Fibroblast of pulmonary artery (primary cell): Measurements from ENCODE around the gene EIF4B.

Experiments used
- DNase-seq: peaks from one replicate; pipeline ENCODE4 v3.0.0-alpha.2; 2010; ENCODE audit warnings: low read depth
- H3K4me3 ChIP-seq: replicated peaks from 2 replicates; pipeline ENCODE4 v1.5.1; 2011; ENCODE audit warnings: low read depth, mild to moderate bottlenecking, control low read depth, low read length, moderate library complexity
- CTCF ChIP-seq: IDR thresholded peaks from 2 replicates; pipeline ENCODE4 v1.5.1; 2011; ENCODE audit warnings: mild to moderate bottlenecking, control low read depth, low read length, inconsistent platforms; ENCODE audit errors: missing control alignments

Gene EIF4B

GRCh38 chr12:53059434-53060063, 53.3 kb downstream of the EIF4B start:
- TF ChIP-seq CTCF = no peak
- no peak overlapping the region for H3K4me3 ChIP-seq
- DNase-seq = no peak

GRCh38 chr12:53060064-53060720, 53.9 kb downstream of the EIF4B start:
- no peak overlapping the region for H3K4me3 ChIP-seq
- TF ChIP-seq CTCF = no peak
- no peak for DNase-seq

- no peak for TF ChIP-seq CTCF
- no peak overlapping the region for H3K4me3 ChIP-seq
- DNase-seq = no peak
Observed at GRCh38 chr12:53060721-53061276, 54.5 kb downstream of the EIF4B start.

- no peak overlapping the region for H3K4me3 ChIP-seq
- no peak for TF ChIP-seq CTCF
- no peak for DNase-seq
Observed at GRCh38 chr12:53061404-53062010, 55.3 kb downstream of the EIF4B start.

- TF ChIP-seq CTCF = no peak
- H3K4me3 ChIP-seq = no peak overlapping the region
- no peak for DNase-seq
Observed at GRCh38 chr12:53062011-53062961, 56.0 kb downstream of the EIF4B start.

- DNase-seq = no peak
- TF ChIP-seq CTCF = no peak
- no peak overlapping the region for H3K4me3 ChIP-seq
Observed at GRCh38 chr12:53062977-53063707, 56.9 kb downstream of the EIF4B start.
